Ovary (tissue), 9 donors: ENCODE measurements around the gene TEDC2. TPM values are rescaled to one million over a fixed set of nuclear protein-coding genes. Genes with fewer than 3 reads are reported as not detected.

Experiments
- DNase-seq, 5 donors: peaks; one replicate each; pipeline ENCODE4 v3.0.0-alpha.2; 2019 to 2020
- H3K27ac ChIP-seq, 2 donors: fragments of 200-600 bp; one replicate each; pipeline versions ENCODE4 v1.5.1 to v1.8.0; 2019 to 2022
- H3K27me3 ChIP-seq: fragments of 200-600 bp; one replicate; pipeline ENCODE4 v1.8.0; 2022
- H3K36me3 ChIP-seq: fragments of 200-600 bp; sonication (generic); one replicate; pipeline ENCODE4 v1.5.1; 2019
- H3K4me1 ChIP-seq: one replicate; pipeline ENCODE4 v1.8.1; 2013; ENCODE audit warnings: mild to moderate bottlenecking, moderate library complexity; ENCODE audit not compliant: insufficient read depth
- H3K4me3 ChIP-seq: fragments of 200-600 bp; sonication (generic); one replicate; pipeline ENCODE4 v1.5.1; 2017
- H3K9me3 ChIP-seq, 2 donors: fragments of 200-600 bp in 1 of 2; sonication (generic) in 1 of 2; one replicate each; pipeline versions ENCODE4 v1.5.1 to v1.8.1; 2013 to 2019; ENCODE audit warnings: mild to moderate bottlenecking in 1 of 2, moderate library complexity in 1 of 2
- EP300 ChIP-seq: sonication (generic); formaldehyde crosslinking; IDR thresholded peaks from one replicate; pipeline ENCODE4 v1.6.1; 2017; ENCODE audit warnings: antibody characterized with exemption
- POLR2A ChIP-seq: fragments of 450-650 bp; IDR thresholded peaks from one replicate; pipeline ENCODE4 v1.6.1; 2017; ENCODE audit warnings: antibody characterized with exemption, mild to moderate bottlenecking, moderate library complexity
- whole genome bisulfite sequencing, 3 donors: extraction: QIAGEN DNeasy Blood & Tissue Kit in 1 of 3; methylation state at CpG; one replicate each; pipeline versions ENCODE4 v1.1.5 to v1.1.7; 2013 to 2017; 5-methylcytosine and 5-hydroxymethylcytosine counted together
- intact Hi-C, 4 donors: fragments of 100-400 bp; cut with DNase I; formaldehyde crosslinking; loops; one replicate each; pipeline versions ENCODE4 v1.11.0 to v1.15.1; 2022 to 2023
- polyA plus RNA-seq, 2 donors: library from polyadenylated mRNA; stranded (reverse); fragments of 200-250 nt in 1 of 2; fragments of 350-450 nt in 1 of 2; fragmentation: Illumina TruSeq in 1 of 2; extraction: RNeasy Lipid Tissue Mini Kit (QIAGEN cat#74804) in 1 of 2; gene quantifications; one replicate each; pipeline ENCODE4 v1.2.3, GENCODE V29; 2013 to 2014
- total RNA-seq, 7 donors: library from RNA; depleted of rRNA in 2 of 7; stranded (reverse); fragments of >200 nt in 2 of 7; fragmentation: NEBNext Ultra II Directional in 3 of 7; extraction: Animal tissue kit (Norgen Biotek cat#: 25700) in 3 of 7; gene quantifications; one replicate each; pipeline versions ENCODE4 v1.1.0 to v1.2.4, GENCODE V29; 2016 to 2023
- TF ChIP-seq, protein P1 (sequence below), 3 donors: fragments of 450-650 bp in 2 of 3; fragments of 200-600 bp in 1 of 3; IDR thresholded peaks; one replicate each; pipeline versions ENCODE4 v1.5.1 to v1.8.0; 2016 to 2022; ENCODE audit warnings: antibody characterized with exemption in 3 of 3, mild to moderate bottlenecking in 1 of 3
- donor health status: DM: no; HTN: no; CAD: no; lungs with moderate emphysema.
- donor health status: DM: no; HTN: no; CAD: no.
- donor health status: Bipolar disorder and iron deficiency.
- donor health status: DM: yes; HTN: yes; CAD: no.
- donor health status: DM: no; HTN: no; CAD: no.
- donor health status: DM: yes; HTN: yes; CAD: no.

The TEDC2 gene
- total and polyA plus RNA-seq, 9 donors = 0.38 to 2.0 (median 1.3) TPM; not detected in 3

DNA sequence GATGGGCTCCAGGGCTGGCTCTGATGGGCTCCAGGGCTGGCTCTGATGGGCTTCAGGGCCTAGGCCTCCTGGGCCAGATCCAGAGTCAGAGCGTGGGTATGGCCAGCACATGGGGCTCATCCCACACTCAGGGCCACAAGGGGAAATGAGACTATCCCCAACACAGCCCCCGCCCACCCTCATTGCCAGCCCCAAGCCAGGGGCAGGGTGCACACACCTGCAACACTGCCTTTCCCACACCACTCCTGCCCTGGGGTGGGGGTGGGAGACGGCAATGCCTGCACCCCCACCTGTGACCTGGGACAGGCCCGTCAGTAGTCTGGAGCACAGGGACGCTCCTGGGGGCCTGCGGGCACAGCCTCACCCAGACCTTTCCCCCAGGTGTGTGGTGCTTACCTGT lies 39.5 kb downstream of the TEDC2 start:
- DNase-seq = no peak
- no peak for TF ChIP-seq POLR2A
- TF ChIP-seq, protein P1, sequence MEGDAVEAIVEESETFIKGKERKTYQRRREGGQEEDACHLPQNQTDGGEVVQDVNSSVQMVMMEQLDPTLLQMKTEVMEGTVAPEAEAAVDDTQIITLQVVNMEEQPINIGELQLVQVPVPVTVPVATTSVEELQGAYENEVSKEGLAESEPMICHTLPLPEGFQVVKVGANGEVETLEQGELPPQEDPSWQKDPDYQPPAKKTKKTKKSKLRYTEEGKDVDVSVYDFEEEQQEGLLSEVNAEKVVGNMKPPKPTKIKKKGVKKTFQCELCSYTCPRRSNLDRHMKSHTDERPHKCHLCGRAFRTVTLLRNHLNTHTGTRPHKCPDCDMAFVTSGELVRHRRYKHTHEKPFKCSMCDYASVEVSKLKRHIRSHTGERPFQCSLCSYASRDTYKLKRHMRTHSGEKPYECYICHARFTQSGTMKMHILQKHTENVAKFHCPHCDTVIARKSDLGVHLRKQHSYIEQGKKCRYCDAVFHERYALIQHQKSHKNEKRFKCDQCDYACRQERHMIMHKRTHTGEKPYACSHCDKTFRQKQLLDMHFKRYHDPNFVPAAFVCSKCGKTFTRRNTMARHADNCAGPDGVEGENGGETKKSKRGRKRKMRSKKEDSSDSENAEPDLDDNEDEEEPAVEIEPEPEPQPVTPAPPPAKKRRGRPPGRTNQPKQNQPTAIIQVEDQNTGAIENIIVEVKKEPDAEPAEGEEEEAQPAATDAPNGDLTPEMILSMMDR (IDR thresholded peaks at IDR 0.05) = no peak
- no peak for TF ChIP-seq EP300
- peaks cover 5% of the 10 kb centered on the region for H3K4me1 ChIP-seq
- H3K4me3 ChIP-seq = no peak overlapping the region
- H3K27me3 ChIP-seq = no peaks in the 10 kb centered on the region
- H3K27ac ChIP-seq = no peak overlapping the region
- WGBS, 3 donors = 88 to 93% (median 93%) methylated on average over 5 to 6 of the region's 6 CpGs
- no peaks in the 10 kb centered on the region for H3K36me3 ChIP-seq
- no peaks in the 10 kb centered on the region for H3K9me3 ChIP-seq
- intact Hi-C loops = no loop called here

DNA sequence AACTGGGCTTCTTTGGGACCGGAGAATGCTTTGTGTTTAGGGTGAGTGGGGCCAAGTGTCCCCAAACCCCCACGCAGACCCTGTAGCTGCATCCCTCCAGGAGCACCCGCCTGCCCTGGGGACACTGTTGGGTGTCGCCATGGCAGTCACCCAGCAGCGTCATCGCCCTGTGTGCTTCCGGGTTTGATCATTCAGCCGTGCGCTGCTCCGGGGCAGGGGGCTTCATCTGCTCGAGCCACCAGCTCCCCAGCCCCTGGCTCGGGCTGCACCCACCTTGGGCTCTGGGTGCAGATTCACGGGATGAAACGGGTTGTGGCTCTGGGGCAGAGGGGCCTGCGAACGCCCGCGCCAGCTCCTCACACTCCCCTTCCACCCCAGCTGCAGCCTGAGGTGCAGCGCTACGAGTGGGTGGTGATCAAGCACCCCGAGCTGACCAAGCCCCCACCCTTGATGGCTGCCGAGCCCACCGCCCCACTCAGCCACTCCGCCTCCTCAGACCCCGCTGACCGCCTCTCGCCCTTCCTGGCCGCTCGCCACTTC lies 40.1 kb downstream of the TEDC2 start:
- intact Hi-C loops = loop anchor here (2.0 to 10.0 kb wide), 4 partner anchors 65 to 159 kb away; partner anchors contain the start of genes ABCA3 (in 4 of the 4) and CCNF (in 1 of the 4)
- WGBS, 3 donors = 86 to 87% (median 87%) methylated on average over 29 of the region's 29 CpGs
- H3K4me1 ChIP-seq = peaks cover 5% of the 10 kb centered on the region

DNA sequence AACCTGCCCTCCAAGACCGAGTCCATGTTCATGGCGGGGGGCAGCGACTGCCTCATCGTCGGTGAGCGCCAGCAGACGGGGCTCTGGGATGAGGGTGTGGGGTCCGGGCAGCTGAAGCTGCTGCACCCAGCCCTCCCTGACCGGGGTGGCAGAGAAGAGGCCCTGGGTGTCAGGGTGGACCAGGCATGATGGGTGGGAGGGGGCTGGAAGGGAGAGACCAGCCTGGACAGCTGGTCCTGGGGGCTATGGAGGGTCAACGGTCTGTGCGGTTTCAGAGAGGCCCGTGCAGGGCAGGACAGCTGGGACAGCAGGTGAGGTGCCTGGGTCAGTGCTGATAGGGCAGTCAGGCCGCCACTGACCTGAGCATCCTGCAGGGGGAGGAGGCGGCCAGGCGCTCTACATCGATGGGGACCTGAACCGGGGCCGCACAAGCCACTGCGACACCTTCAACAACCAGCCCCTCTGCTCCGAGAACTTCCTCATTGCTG lies 40.6 kb downstream of the TEDC2 start:
- Histone ChIP-seq H3K27me3 (no peaks in the 10 kb centered on the region), H3K9me3 (no peaks in the 10 kb centered on the region), H3K27ac (no peak overlapping the region), H3K4me1 (peaks cover 5% of the 10 kb centered on the region), H3K36me3 (no peaks in the 10 kb centered on the region), H3K4me3 (no peak overlapping the region)
- TF ChIP-seq, protein P1 (IDR thresholded peaks at IDR 0.05) = no peak
- no peak for TF ChIP-seq EP300
- TF ChIP-seq POLR2A = no peak
- DNase-seq = no peak
- 72 to 82% (median 78%) methylated on average over 20 of the region's 20 CpGs for WGBS, 3 donors
- intact Hi-C loops = loop anchor here (2.0 to 10.0 kb wide), 4 partner anchors 66 to 160 kb away; partner anchors contain the start of genes ABCA3 (in 4 of the 4) and CCNF (in 1 of the 4)

More for the DNA sequence above, 40.1 kb downstream of the TEDC2 start:
- no peak for DNase-seq
- Histone ChIP-seq H3K4me3 (no peak overlapping the region), H3K9me3 (no peaks in the 10 kb centered on the region), H3K27me3 (no peaks in the 10 kb centered on the region), H3K36me3 (no peaks in the 10 kb centered on the region), H3K27ac (no peak overlapping the region)
- TF ChIP-seq EP300 = no peak

DNA sequence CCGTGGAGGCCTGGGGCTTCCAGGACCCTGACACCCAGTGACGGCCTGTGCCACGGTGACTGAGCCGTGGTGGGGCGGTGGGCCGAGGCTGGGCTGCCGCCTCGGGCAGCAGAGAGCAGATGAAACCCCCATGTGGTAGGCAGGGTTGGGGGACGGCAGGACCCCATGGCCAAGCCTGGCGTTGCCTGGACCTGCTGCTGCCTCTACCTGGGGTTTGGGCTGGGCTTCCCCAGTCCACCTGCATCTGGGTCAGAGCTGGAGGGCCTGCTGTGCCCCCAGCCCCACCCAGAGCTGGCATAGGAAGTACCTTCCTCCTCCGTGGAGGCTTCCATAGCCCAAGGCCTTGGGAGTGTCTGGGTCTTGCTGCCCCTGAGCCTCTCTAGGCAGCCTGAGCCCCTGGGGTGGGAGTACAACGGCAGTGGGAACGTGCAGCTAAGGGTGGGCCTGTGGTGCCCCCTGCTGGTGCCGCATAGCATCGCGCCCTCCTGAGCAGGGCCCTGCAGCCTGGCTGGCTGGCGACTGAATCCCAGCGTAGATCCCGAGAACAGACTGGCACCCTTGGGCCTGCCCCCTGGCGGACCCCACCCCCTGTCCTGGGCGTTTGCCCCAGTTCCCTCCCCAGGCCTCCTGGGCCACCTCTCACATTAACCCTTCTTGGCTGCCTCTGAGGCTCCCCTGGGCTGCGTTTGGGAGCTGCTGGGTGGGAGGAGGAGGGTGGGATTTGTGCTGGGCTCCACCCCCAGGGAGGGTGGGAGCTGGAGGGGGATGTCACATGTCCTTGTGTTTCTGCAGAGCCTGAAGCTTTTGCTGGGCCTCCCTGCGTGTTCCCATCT lies 41.2 kb downstream of the TEDC2 start:
- Histone ChIP-seq H3K36me3 (no peaks in the 10 kb centered on the region), H3K9me3 (no peaks in the 10 kb centered on the region), H3K4me3 (peak overlapping the region; percentile 1), H3K27ac (peak overlapping the region in 1 of 2 donors; percentile 73), H3K27me3 (no peaks in the 10 kb centered on the region), H3K4me1 (peaks cover 5% of the 10 kb centered on the region)
- TF ChIP-seq POLR2A = no peak
- TF ChIP-seq, protein P1 (IDR thresholded peaks at IDR 0.05) = peak; percentile 98
- intact Hi-C loops = loop anchor here (2.0 to 10.0 kb wide), 4 partner anchors 66 to 160 kb away; partner anchors contain the start of genes ABCA3 (in 4 of the 4) and CCNF (in 1 of the 4)
- 24 to 31% (median 28%) methylated on average over 18 to 23 of the region's 23 CpGs for WGBS, 3 donors
- peak; percentile 82 to 93 (median 87) for DNase-seq
